MCF 10A (cell line): ENCODE results near the gene XPO5. TPM values are rescaled to one million over a fixed set of nuclear protein-coding genes. Genes with fewer than 3 reads are reported as not detected.

Experiments
- BruUV-seq: library from RNA; stranded (reverse); fragments of 400-500 nt; replicated peaks from 2 replicates; lab custom pipeline; 2021; lab: Mats Ljungman, UMichigan
- CTCF ChIA-PET: fragments of 300-600 bp; sonication (Branson Sonifier 250); formaldehyde crosslinking; extraction: SDS; loops from one replicate; lab custom pipeline; 2021; ENCODE audit warnings: antibody characterized with exemption, inconsistent platforms; lab: Yijun Ruan, JAX
- POLR2A ChIA-PET: fragments of 300-600, 350-650 bp; sonication (Branson Sonifier 250); formaldehyde crosslinking; extraction: SDS; loops from one replicate; lab custom pipeline; 2020; ENCODE audit warnings: antibody characterized with exemption, inconsistent platforms; lab: Yijun Ruan, JAX
- DNase-seq: peaks from one replicate; pipeline ENCODE4 v3.0.0-alpha.2; 2018; ENCODE audit not compliant: unreplicated experiment
- H3K27ac Mint-ChIP-seq: one replicate; pipeline ENCODE4 v1.8.0; 2022; ENCODE audit warnings: mild to moderate bottlenecking, low read depth, mixed read lengths; ENCODE audit not compliant: unreplicated experiment
- H3K27me3 Mint-ChIP-seq: one replicate; pipeline ENCODE4 v1.8.0; 2022; ENCODE audit warnings: mixed read lengths; ENCODE audit not compliant: insufficient read depth, unreplicated experiment
- H3K36me3 Mint-ChIP-seq: one replicate; pipeline ENCODE4 v1.8.0; 2022; ENCODE audit warnings: mild to moderate bottlenecking, moderate library complexity, mixed read lengths; ENCODE audit not compliant: insufficient read depth, unreplicated experiment
- H3K4me1 Mint-ChIP-seq: one replicate; pipeline ENCODE4 v1.8.0; 2022; ENCODE audit warnings: mixed read lengths; ENCODE audit not compliant: insufficient read depth, unreplicated experiment
- H3K4me3 Mint-ChIP-seq: one replicate; pipeline ENCODE4 v1.8.0; 2022; ENCODE audit warnings: mild to moderate bottlenecking, moderate library complexity, mixed read lengths; ENCODE audit not compliant: unreplicated experiment
- H3K9me3 Mint-ChIP-seq: one replicate; pipeline ENCODE4 v1.8.0; 2022; ENCODE audit warnings: mixed read lengths; ENCODE audit not compliant: unreplicated experiment
- CTCF ChIP-seq: fragments of 200-600 bp; IDR thresholded peaks from one replicate; pipeline ENCODE4 v1.8.0; 2022; ENCODE audit warnings: antibody characterized with exemption, mild to moderate bottlenecking; ENCODE audit not compliant: unreplicated experiment
- intact Hi-C: fragments of 100-400 bp; cut with micrococcal nuclease; formaldehyde crosslinking; loops from 2 replicates; pipeline ENCODE4 v1.14.1; 2022
- total RNA-seq: library from RNA; stranded (reverse); gene quantifications from 2 replicates; pipeline ENCODE4 v1.2.3, GENCODE V29; 2022

Gene XPO5
- total RNA-seq, 1 experiment from 2014 or later, result 98.6 TPM

GRCh38 chr6:43623880-43624785, 48.3 kb upstream of the XPO5 start:
- intact Hi-C loops, result no loop called here
- Mint-ChIP-seq H3K27ac (peak overlapping the region; percentile 51), H3K27me3 (no peaks in the 10 kb centered on the region), H3K9me3 (no peaks in the 10 kb centered on the region), H3K36me3 (peaks cover 49% of the 10 kb centered on the region), H3K4me3 (no peak overlapping the region), H3K4me1 (peaks cover 34% of the 10 kb centered on the region)
- no peak for TF ChIP-seq CTCF
- no peak for DNase-seq
- POLR2A ChIA-PET, result interaction anchor here (0.7 to 1.2 kb wide), 3 partner anchors 11 to 370 kb away, joined by 3 to 5 read pairs (median 3); no protein-coding TSS in a partner anchor
- CTCF ChIA-PET, result interaction anchor here (1.6 to 2.2 kb wide), 2 partner anchors 13 to 16 kb away, joined by 6 read pairs; no protein-coding TSS in a partner anchor
- BruUV-seq, result no TSS peak

- Mint-ChIP-seq H3K4me3 (no peak overlapping the region), H3K27ac (peak overlapping the region; percentile 29), H3K4me1 (peaks cover 30% of the 10 kb centered on the region), H3K27me3 (no peaks in the 10 kb centered on the region), H3K36me3 (peaks cover 59% of the 10 kb centered on the region), H3K9me3 (no peaks in the 10 kb centered on the region)
- POLR2A ChIA-PET, result interaction anchor here (0.6 to 1.9 kb wide), 3 partner anchors 13 to 291 kb away, joined by 3 to 7 read pairs (median 3); partner anchors contain the start of gene MAD2L1BP
- intact Hi-C loops, result no loop called here
- no peak for TF ChIP-seq CTCF
- no peak for DNase-seq
- CTCF ChIA-PET, result interaction anchor here (0.6 kb wide), 1 partner anchor 13 kb away, joined by 4 read pairs; no protein-coding TSS in a partner anchor
- BruUV-seq, result no TSS peak
Observed at GRCh38 chr6:43622541-43622940, 46.7 kb upstream of the XPO5 start.

- DNase-seq, result no peak
- intact Hi-C loops, result no loop called here
Observed at GRCh38 chr6:43621836-43622180, 46.0 kb upstream of the XPO5 start.

More at GRCh38 chr6:43621836-43622180, 46.0 kb upstream of the XPO5 start:
- Mint-ChIP-seq H3K27ac (peak overlapping the region; percentile 29), H3K9me3 (no peaks in the 10 kb centered on the region), H3K4me3 (no peak overlapping the region), H3K4me1 (peaks cover 23% of the 10 kb centered on the region), H3K36me3 (peaks cover 62% of the 10 kb centered on the region), H3K27me3 (no peaks in the 10 kb centered on the region)
- TF ChIP-seq CTCF, result no peak
- ChIA-PET CTCF (interaction anchor here (0.6 kb wide), 1 partner anchor 13 kb away, joined by 4 read pairs; no protein-coding TSS in a partner anchor), POLR2A (interaction anchor here (0.6 to 1.9 kb wide), 3 partner anchors 14 to 180 kb away, joined by 3 to 7 read pairs (median 3); partner anchors contain the start of gene MAD2L1BP)
- no TSS peak for BruUV-seq
